HepG2 (cell line): ENCODE results near the gene STIM2. TPM values are rescaled to one million over a fixed set of nuclear protein-coding genes. Genes with fewer than 3 reads are reported as not detected.

Source experiments
- ARHGAP35 ChIP-seq: sonication (generic); formaldehyde crosslinking; IDR thresholded peaks from 2 replicates; pipeline ENCODE4 v1.9.0; 2022; ENCODE audit warnings: mild to moderate bottlenecking, inconsistent platforms, moderate library complexity, missing genetic modification reagents, borderline replicate concordance
- CHD2 ChIP-seq: IDR thresholded peaks from 2 replicates; pipeline ENCODE4 v1.6.1; 2011; ENCODE audit warnings: low read depth, low read length, improper control_type of control experiment
- MYC ChIP-seq: sonication (generic); formaldehyde crosslinking; IDR thresholded peaks from 2 replicates; pipeline ENCODE4 v1.9.0; 2021; ENCODE audit warnings: missing genetic modification reagents, borderline replicate concordance
- NFIB ChIP-seq: sonication (generic); formaldehyde crosslinking; IDR thresholded peaks from 2 replicates; pipeline ENCODE4 v1.9.0; 2021; ENCODE audit warnings: missing genetic modification reagents, mild to moderate bottlenecking, borderline replicate concordance
- SNAPC5 ChIP-seq: sonication (generic); formaldehyde crosslinking; IDR thresholded peaks from 2 replicates; pipeline ENCODE4 v1.8.1; 2023; ENCODE audit warnings: mild to moderate bottlenecking, missing genetic modification reagents, borderline replicate concordance
- SPEN ChIP-seq: sonication (generic); formaldehyde crosslinking; IDR thresholded peaks from 2 replicates; pipeline ENCODE4 v1.5.1; 2020; ENCODE audit warnings: low read depth, mild to moderate bottlenecking, missing genetic modification reagents
- SRY ChIP-seq: sonication (generic); formaldehyde crosslinking; IDR thresholded peaks from 2 replicates; pipeline ENCODE4 v1.8.0; 2022; ENCODE audit warnings: mild to moderate bottlenecking, missing genetic modification reagents
- ZBTB46 ChIP-seq: sonication (generic); formaldehyde crosslinking; IDR thresholded peaks from 2 replicates; pipeline ENCODE4 v1.4.0; 2020; ENCODE audit warnings: mild to moderate bottlenecking, missing genetic modification reagents, borderline replicate concordance
- ZFP91 ChIP-seq: sonication (generic); formaldehyde crosslinking; IDR thresholded peaks from 2 replicates; pipeline ENCODE4 v1.9.0; 2022; ENCODE audit warnings: missing genetic modification reagents, mild to moderate bottlenecking, borderline replicate concordance
- ZNF263 ChIP-seq: sonication (generic); formaldehyde crosslinking; IDR thresholded peaks from 2 replicates; pipeline ENCODE4 v1.4.0; 2020; ENCODE audit warnings: missing genetic modification reagents
- ZNF281 ChIP-seq: sonication (generic); formaldehyde crosslinking; IDR thresholded peaks from 2 replicates; pipeline ENCODE4 v1.4.0; 2020; ENCODE audit warnings: missing genetic modification reagents, borderline replicate concordance
- ZNF737 ChIP-seq: sonication (generic); formaldehyde crosslinking; IDR thresholded peaks from 2 replicates; pipeline ENCODE4 v1.5.0; 2020; ENCODE audit warnings: missing genetic modification reagents, mild to moderate bottlenecking, borderline replicate concordance
- polyA plus RNA-seq, 8 experiments: library from polyadenylated mRNA; depleted of rRNA in 3 of 8; stranded (reverse) in 7 of 8; unstranded in 1 of 8; fragments of >200 nt; fragmentation: Illumina TruSeq in 4 of 8; extraction: Trizol in 4 of 8; gene quantifications; 2 replicates each; pipeline versions ENCODE4 v1.2.1 to v1.2.3, GENCODE V29; 2011 to 2016; ENCODE audit warnings: low read depth in 4 of 8, missing spikeins in 1 of 8, mixed read lengths in 1 of 8; ENCODE audit not compliant: insufficient read depth in 1 of 8
- total RNA-seq, 5 experiments: library from RNA; depleted of rRNA; stranded (reverse); fragments of >200 nt; fragmentation: Illumina TruSeq; extraction: Trizol; gene quantifications; 2 replicates each; pipeline ENCODE4 v1.2.3, GENCODE V29; 2016; ENCODE audit warnings: low read depth in 1 of 5

Gene STIM2
- total and polyA plus RNA-seq, 2 of the 13 experiments (the other 11 are each of a cell fraction or from before 2014, with no cell fraction given), result 19.3 to 19.4 TPM

- TF ChIP-seq ZNF281 (no peak), SPEN (no peak), SNAPC5 (no peak), ZFP91 (no peak), CHD2 (no peak), MYC (CRISPR knock-in tag) (no peak), ZNF263 (CRISPR knock-in tag) (no peak), ZBTB46 (CRISPR knock-in tag) (no peak), SRY (no peak), NFIB (no peak), ZNF737 (CRISPR knock-in tag) (no peak), ARHGAP35 (no peak)
These were observed 201.6 kb downstream of the STIM2 start (continued) for GRCh38 chr4:27062256-27062655.
